Measurements from ENCODE around the gene NDFIP2. TPM values are rescaled to one million over a fixed set of nuclear protein-coding genes. Genes with fewer than 3 reads are reported as not detected.

Gene NDFIP2
- total RNA-seq, 1 experiment from 2014 or later: 31.0 TPM

- H3K9ac ChIP-seq (ENCODE audit: extremely low read depth, insufficient read length, low read length): no peak overlapping the region
- no peaks in the 10 kb centered on the region for H3K23me2 ChIP-seq (ENCODE audit: insufficient read length, low read depth, low read length, poor library complexity, severe bottlenecking)
- Mint-ChIP-seq H3K27me3 (ENCODE audit: low read depth) (no peaks in the 10 kb centered on the region), H3K4me1 (peaks cover 2 to 8% of the 10 kb centered on the region in 2 experiments; a peak in 3 of 4 replicates), H3K9me3 (peaks cover 0 to 4% of the 10 kb centered on the region in 2 experiments; a peak in 1 of 5 replicates), H3K27ac (no peak overlapping the region), H3K36me3 (ENCODE audit: insufficient read depth in 1 of 3, low read depth in 3 of 3) (no peaks in the 10 kb centered on the region; a peak in 1 of 7 replicates), H3K4me3 (no peak overlapping the region)
- no peaks in the 10 kb centered on the region for H3K9me3 ChIP-seq (ENCODE audit: control insufficient read depth, low read depth, low read length)
- TF ChIP-seq, protein P1, sequence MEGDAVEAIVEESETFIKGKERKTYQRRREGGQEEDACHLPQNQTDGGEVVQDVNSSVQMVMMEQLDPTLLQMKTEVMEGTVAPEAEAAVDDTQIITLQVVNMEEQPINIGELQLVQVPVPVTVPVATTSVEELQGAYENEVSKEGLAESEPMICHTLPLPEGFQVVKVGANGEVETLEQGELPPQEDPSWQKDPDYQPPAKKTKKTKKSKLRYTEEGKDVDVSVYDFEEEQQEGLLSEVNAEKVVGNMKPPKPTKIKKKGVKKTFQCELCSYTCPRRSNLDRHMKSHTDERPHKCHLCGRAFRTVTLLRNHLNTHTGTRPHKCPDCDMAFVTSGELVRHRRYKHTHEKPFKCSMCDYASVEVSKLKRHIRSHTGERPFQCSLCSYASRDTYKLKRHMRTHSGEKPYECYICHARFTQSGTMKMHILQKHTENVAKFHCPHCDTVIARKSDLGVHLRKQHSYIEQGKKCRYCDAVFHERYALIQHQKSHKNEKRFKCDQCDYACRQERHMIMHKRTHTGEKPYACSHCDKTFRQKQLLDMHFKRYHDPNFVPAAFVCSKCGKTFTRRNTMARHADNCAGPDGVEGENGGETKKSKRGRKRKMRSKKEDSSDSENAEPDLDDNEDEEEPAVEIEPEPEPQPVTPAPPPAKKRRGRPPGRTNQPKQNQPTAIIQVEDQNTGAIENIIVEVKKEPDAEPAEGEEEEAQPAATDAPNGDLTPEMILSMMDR (conservative IDR thresholded peaks at IDR 0.05): no peak
- no peak overlapping the region for H2AK5ac ChIP-seq (ENCODE audit: insufficient read length, low read length)
- H2BK12ac ChIP-seq (ENCODE audit: insufficient read length, low read depth, low read length): no peak overlapping the region
- no peak overlapping the region for H3K18ac ChIP-seq (ENCODE audit: insufficient read length, low read depth, low read length)
- no peak overlapping the region for H3K23ac ChIP-seq (ENCODE audit: insufficient read length, low read depth, low read length)
- no peak overlapping the region for H2BK15ac ChIP-seq (ENCODE audit: low read depth, low read length)
- H3K4ac ChIP-seq (ENCODE audit: low read depth, low read length): no peak overlapping the region
- WGBS (ENCODE audit: extremely low coverage, insufficient read length, low lambda C conversion rate): 100% methylated on average over 2 of the region's 7 CpGs
- H3K4me2 ChIP-seq (ENCODE audit: insufficient read depth, insufficient read length, low read length): no peak overlapping the region
- H2BK20ac ChIP-seq (ENCODE audit: low read depth, low read length, poor library complexity, severe bottlenecking): no peak overlapping the region
- H3K4me1 ChIP-seq (ENCODE audit: insufficient read depth, low read length): no peaks in the 10 kb centered on the region; the same call in 1 of the 2 replicates
- H2BK120ac ChIP-seq (ENCODE audit: low read depth, low read length, poor library complexity, severe bottlenecking): no peak overlapping the region
- H2AFZ ChIP-seq (ENCODE audit: low read length): no peak overlapping the region
- H4K8ac ChIP-seq (replicated peaks; ENCODE audit: insufficient read length, low read depth, low read length): no peak overlapping the region
- no peak overlapping the region for H2BK5ac ChIP-seq (ENCODE audit: insufficient read length, low read length)
- H3K27ac ChIP-seq (ENCODE audit: insufficient read length, low read depth, low read length): no peak overlapping the region
- no peak overlapping the region for H3T11ph ChIP-seq (ENCODE audit: low read length)
- no peak overlapping the region for H3K14ac ChIP-seq (ENCODE audit: insufficient read depth, low read length)
- H4K5ac ChIP-seq (ENCODE audit: insufficient read length, low read depth, low read length): no peak overlapping the region
- DNase-seq: no peak
- H4K20me1 ChIP-seq (ENCODE audit: control insufficient read depth, insufficient read depth, insufficient read length): no peaks in the 10 kb centered on the region
- H3K56ac ChIP-seq (ENCODE audit: insufficient read length, low read depth, low read length): no peak overlapping the region
- H3K79me1 ChIP-seq (ENCODE audit: insufficient read depth, low read depth, low read length, poor library complexity, severe bottlenecking): no peaks in the 10 kb centered on the region
- no peaks in the 10 kb centered on the region for H3K27me3 ChIP-seq (ENCODE audit: insufficient read depth, low read length)
- H3K79me2 ChIP-seq (ENCODE audit: insufficient read depth, low read length): peaks cover 13% of the 10 kb centered on the region; the same call in 1 of the 2 replicates
- no peak overlapping the region for H4K91ac ChIP-seq (ENCODE audit: insufficient read length, low read depth, low read length)
Observed at GRCh38 chr13:79501538-79502232, 20.7 kb downstream of the NDFIP2 start.

All from H9 (cell line).